GM19099 (cell line): ENCODE measurements around the gene IQCC.
A peak's percentile ranks its signal among the peaks of the same experiment; 100 is the strongest.

Experiments used
- POLR2A ChIP-seq: IDR thresholded peaks from 3 replicates; pipeline ENCODE4 v1.6.1; 2011; ENCODE audit warnings: low read depth; ENCODE audit not compliant: insufficient read length; ENCODE audit errors: extremely low read depth

The IQCC gene

GRCh38 chr1:32234792-32235191 is 29.3 kb downstream of the IQCC start:
- no peak for TF ChIP-seq POLR2A

GRCh38 chr1:32239337-32239736 is 33.9 kb downstream of the IQCC start:
- no peak for TF ChIP-seq POLR2A

DNA sequence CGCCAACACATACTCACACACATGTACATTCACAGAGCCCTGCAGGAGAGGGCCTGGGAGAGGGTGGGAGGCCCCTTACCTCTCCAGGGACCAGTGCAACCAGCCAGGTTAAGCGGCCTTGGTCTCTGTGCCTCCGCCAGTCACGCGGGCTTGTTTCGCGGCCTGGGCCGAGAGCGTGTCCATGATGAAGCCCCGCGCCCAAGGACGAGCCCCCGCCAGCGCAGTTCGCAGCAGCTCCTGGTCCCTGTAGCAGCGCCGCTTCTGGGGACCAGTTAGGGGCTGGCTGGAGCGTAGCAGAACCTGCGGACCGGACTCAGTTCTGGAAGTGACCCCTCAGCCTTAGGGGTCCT is 34.3 kb downstream of the IQCC start:
- no peak for TF ChIP-seq POLR2A

DNA sequence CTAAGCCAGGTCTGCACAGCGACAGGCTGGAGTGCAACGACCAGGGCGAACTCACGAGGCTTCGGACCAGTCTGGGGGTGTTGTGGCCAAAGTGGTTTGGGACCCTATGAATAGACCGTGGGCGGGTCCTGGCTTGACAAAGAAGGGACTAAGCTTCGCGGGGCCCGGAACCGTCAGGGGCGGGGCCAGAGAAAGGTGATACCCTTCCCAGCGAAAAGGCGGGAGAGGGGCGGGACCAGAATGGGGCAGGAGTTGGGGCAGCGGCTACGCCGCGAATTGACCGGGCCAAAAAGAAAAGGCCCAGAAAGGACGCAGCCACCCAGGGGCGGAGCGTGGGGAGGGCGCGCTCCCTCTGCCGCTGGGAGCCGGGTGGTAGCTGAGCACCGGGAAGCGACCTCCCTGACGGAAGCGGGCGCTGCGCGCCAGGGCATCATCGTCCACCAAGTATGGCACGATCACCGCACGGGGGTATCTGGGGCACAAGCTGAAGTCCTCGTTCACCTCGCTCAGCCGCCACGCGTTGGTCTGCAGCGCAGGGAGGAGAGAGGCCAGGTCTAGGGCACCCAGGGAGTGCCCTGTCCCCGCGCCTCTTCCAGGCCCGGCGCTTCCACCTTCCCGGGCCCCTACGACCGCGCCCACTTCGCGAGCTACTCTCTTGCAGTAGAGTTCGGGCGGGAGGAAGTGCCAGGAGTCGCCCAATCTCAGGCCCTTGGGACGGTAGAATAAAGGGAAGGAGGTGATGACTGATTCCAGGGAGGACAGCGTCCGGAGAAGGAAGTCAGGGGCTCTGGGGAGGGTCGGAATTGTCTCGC is 34.9 kb downstream of the IQCC start:
- TF ChIP-seq POLR2A, result peak; percentile 37

- peak; percentile 39 for TF ChIP-seq POLR2A
Observed at GRCh38 chr1:32241001-32241763, 35.7 kb downstream of the IQCC start.

DNA sequence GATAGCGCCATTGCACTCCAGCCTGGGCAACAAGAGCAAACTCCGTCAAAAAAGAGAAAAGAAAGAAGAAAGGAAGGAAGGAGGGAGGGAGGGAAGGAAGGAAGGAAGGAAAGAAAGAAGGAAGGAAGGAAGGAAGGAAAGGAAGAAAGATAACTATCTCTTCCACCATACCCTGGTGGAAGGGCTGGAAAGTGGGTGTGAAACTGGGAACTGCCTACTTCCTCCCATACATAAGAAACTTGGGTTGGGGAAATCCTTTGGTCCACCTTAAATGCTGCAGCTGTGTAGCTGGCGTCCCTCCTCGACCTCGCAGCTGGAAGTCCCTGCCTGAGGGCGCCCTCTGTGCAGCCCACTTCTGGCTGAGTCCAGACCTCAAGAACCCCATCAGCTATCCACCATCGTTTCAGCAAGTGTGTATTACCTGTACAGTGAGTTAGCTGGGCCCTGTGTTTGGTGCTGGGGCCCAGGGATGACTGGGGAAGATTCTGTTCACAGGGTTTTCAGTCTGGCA is 36.9 kb downstream of the IQCC start:
- no peak for TF ChIP-seq POLR2A

DNA sequence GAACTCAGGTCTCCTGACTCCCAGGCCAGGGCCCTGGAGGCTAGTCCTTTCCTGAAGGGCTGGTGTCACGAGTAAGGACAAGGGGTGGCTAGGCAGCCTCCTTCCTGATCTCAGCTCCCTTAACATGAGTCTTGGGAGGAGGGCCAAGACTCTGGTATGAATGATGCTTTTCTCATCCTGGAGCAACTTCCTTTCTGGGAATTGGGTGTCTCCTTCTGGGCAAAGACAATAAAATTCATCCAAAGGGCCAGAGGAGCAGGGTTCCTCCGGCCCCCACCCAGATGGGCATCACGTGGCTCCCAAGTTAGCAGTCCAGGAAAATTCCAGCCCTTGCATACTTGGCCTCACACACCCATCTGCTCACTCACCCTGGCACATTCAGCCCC is 41.4 kb downstream of the IQCC start, which contains the start of gene FAM167B:
Gene FAM167B (plus strand): TSS at position 335 of the 386 bp plus-strand sequence. CDS start 200 bp downstream, outside the sequence.
- no peak for TF ChIP-seq POLR2A

DNA sequence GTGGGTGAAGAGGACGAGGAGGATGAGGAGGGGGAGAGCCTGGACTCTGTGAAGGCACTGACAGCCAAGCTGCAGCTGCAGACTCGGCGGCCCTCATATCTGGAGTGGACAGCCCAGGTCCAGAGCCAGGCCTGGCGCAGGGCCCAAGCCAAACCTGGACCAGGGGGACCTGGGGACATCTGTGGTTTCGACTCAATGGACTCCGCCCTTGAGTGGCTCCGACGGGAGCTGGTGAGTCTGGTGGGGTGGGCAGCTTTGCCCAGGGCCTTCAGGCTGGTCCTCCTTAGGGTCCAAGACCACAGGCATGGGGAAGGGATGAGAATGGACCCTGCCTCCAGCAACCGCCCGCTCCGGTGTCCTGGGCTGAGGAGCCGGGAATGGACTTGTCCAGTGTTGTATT is 42.0 kb downstream of the IQCC start:
- no peak for TF ChIP-seq POLR2A

DNA sequence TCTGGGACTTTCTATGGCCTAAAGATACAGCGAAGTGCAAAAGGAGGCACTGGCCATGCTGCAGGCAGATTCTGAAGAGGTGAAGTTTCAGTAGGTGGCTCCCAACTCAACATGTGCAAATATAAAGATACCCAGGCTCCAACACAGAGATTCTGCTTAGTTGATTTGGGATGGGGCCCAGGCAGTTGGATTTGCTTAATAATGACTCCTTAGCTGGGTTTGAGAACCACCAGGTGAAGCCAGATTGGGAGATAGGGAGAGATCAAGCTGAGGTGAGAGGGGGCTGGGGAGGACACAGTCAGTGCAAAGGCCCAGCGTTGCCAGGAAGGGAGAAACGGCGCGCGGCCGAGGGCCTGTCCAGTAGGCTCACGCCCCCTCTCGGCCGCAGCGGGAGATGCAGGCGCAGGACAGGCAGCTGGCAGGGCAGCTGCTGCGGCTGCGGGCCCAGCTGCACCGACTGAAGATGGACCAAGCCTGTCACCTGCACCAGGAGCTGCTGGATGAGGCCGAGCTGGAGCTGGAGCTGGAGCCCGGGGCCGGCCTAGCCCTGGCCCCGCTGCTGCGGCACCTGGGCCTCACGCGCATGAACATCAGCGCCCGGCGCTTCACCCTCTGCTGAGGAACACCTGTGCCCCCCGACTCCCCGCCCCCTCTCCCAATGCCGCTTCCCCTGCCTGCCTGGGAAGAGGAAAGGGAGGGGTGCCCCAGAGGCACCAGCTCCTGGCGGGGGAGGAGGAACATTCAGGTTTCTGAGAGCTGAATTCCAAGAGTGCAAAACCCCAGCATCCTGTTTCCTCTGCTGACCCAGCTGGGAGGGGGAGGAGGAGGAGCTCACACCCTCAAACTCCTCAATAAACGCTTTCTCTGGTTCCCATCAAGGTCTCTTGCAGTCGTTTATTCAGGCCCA is 42.8 kb downstream of the IQCC start:
- TF ChIP-seq POLR2A, result peak; percentile 30

DNA sequence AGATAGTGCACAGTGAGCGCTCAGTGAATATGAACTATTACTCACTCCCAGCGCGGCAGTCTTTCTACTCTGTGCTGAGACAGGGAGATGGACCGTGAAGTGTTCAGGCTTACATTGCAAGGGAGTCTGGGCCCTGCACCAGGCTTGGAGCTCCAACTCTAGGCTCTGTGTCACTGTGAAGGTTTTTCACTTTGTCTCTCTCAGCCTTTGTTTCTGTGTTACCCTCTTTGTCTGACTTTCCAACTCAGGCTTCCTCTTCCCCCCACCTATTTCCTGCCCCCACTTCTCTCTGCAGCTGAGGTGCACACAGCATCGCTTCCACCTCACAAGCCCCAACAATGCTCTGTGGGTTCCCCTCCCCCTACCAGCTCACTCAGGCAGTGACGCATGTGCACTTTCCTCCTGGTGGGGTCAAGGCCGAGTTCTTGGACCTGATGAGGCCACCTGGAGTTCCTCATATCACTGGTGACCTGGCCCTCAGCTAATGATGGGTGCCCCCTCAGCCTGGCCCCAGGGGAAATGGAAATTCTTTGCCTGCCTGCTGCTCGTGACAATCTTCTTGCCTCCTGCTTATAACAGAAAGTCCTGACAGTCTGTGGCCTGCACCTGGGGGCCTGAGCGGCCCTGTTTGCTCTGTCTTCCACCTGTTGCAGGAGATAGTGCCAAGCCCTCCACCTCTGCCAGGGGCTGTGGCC is 44.5 kb downstream of the IQCC start:
- peak; percentile 68 for TF ChIP-seq POLR2A

DNA sequence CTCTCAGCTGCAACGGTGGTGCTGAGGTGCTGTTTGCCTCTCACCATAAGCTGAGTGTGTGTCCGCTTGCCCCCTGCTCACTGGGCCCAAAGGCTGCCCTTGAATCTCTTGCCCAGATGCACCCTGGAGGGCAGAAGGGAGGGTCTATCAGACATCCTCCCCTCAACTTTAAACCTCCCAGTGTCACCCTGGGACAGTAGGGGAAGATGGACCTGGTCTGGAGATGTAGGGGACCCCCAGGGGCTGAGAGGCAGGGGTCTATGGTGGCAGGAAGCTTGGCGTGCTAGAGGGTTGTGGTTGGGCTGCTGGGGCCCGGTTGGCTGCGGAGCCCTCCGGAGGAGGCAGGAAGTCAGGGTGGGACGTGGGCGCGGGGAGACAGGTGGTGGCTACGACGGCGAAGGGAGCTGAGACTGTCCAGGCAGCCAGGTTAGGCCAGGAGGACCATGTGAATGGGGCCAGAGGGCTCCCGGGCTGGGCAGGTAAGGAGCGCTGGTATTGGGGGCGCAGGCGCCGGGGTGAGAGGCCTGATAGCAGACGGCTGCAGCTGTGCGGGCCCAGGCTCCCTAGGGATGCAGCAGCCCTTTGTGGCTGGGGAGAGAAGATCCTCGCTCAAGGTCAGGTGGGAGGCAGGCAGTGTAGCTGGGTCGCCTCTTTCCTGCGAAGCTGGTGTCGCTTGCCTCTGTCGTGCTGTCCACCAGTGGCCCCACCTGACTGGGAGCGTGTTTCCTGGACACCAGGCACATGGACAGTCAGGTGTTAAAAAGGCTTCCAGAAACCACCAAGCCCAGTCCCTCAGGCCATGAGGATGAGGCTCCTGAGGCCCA is 45.6 kb downstream of the IQCC start, which contains the start of gene LCK:
Gene LCK (plus strand): TSS at position 373 of the 824 bp plus-strand sequence. CDS start 23,065 bp downstream, outside the sequence.
- peak; percentile 75 for TF ChIP-seq POLR2A

- peak; percentile 33 for TF ChIP-seq POLR2A
Observed at GRCh38 chr1:32255072-32256071, 49.9 kb downstream of the IQCC start.

DNA sequence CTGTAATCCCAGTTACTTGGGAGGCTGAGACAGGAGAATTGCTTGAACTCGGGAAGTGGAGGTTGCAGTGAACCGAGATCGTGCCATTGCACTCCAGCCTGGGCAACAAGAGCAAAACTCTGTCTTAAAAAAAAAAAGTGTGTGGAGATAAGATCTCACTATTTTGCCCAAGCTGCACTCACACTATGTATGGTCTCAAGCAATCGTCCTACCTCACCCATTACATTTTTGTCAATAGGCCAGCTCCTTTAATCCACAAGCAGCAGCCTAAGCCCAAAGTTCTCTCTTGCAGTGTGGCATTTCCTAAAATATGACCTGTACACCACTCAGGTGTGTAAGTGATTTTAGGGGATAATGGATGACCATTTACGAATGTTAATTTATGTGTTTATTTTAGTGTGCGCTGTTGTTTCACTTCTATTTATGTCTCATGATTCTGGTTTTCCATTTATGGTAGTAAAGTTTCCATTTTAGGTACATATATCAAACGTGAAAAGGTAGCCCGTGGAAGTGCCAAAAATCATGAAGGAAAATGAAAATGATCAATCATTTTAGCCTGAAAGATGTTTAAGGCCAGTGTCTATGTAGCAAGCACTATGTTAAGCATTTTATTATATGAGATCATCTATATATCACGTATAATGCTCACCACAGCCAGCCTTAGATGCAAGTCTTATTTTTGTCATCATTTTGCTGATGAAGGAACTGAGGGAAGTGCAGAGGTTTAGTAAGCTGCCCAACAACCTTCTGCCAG is 51.2 kb downstream of the IQCC start:
- no peak for TF ChIP-seq POLR2A
